Adrenal gland (tissue), 5 donors: ENCODE data around the gene SERP2.

Experiments
- CTCF ChIP-seq, 6 experiments: fragments of 450-650 bp in 4 of 6; fragments of 200-600 bp in 2 of 6; sonication (generic) in 1 of 6; IDR thresholded peaks; 1 replicate in 5 of 6; 2 replicates in 1 of 6; pipeline versions ENCODE4 v1.5.1 to v1.8.0; 2016 to 2021; ENCODE audit warnings: antibody characterized with exemption in 6 of 6, mild to moderate bottlenecking in 2 of 6, moderate library complexity in 1 of 6
- POLR2A ChIP-seq, 2 donors: fragments of 450-650 bp; IDR thresholded peaks; one replicate each; pipeline ENCODE4 v1.6.1; 2017; ENCODE audit warnings: antibody characterized with exemption in 2 of 2, mild to moderate bottlenecking in 2 of 2, moderate library complexity in 1 of 2
- donor health status: DM: no; HTN: no; CAD: no.

GRCh38 chr13:44389060-44389666, 15.5 kb downstream of the SERP2 start:
- TF ChIP-seq CTCF (IDR thresholded peaks at IDR 0.05) (no peak), POLR2A (IDR thresholded peaks at IDR 0.05) (no peak)
